Measurements from ENCODE around the gene TCIRG1.

TCIRG1 gene

DNA sequence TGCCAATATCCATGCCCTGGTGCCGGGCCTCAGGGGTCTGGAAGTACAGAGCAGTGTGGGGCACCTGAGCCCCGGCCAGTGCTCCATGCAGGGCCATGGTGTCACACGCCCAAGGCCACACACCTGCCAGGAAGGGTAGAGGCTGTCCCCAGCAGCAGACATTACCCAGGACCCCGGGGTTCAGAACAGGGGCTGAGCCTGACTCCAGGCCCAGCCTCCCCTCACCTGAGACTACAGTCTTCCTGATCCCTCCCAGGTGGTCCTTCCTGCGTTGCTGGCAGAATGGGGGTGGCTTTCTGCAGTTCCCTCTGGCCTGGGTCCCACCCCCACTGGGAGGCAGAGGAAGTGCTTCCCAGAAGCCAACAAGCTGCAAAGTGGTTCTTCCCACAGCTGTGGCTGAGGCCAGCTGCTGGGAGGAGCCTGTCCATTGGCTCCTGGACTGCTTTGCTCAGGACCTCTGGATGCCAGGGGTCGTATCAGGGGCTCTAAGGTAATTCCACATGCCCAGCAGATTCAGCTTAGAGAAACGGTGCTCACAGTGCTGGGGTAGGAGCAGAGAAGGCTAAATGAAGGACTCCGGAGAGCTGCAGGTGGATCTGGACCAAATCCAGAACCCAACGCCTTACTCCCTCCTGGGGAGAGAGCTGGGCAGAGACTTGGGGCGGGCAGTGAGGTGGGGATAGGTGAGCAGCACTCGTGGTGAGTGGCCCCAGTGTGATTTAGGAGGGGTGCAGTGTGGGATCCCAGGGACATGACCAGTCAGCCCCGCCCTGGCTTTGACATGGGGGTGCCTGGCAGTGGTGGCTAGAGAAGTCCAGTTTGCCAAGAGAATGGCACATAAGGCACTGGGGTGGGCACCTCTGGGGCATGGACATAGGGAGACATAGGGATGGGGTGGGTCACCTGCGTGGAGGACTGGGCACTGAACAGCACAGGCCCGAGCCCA lies 12.6 kb downstream of the TCIRG1 start:
- DNase-seq (ENCODE audit: low spot score), result no peak

DNA sequence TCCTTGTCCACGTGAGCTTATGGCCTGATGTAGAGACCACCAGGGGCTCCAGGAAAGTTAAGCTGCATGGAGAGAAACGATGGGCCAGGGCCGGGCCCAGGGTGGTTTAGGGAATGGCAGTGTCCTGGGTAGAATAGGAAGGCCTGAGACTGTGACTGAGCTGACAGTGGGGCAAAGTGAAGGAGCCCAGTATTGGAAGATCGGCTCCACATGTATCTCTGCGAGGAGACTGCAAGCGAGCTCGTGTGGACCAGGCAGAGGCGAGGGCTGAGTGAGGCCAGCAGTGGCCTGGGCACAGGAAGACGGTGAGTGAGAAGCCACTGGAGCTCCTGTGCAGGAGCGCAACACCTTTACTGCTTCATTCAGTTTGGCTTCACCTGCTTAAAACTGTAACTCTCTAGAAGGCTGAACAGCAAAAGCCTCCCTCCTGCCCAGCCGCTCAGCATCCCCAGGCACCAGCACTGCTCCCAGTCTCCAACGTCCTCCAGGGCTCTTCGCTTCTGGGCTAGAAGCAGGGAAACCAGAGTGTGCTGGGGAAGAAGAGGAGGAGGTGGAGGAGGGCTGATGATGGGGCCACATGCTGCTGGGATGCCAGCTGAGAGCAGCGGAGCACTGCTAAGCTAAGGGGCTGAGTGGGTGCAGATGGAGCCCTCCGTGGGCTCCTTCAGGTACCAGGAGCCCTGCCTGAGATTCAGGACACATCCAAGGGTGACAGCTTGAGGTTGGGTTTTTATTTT lies 13.5 kb downstream of the TCIRG1 start:
- no peak for DNase-seq (ENCODE audit: low spot score)

DNA sequence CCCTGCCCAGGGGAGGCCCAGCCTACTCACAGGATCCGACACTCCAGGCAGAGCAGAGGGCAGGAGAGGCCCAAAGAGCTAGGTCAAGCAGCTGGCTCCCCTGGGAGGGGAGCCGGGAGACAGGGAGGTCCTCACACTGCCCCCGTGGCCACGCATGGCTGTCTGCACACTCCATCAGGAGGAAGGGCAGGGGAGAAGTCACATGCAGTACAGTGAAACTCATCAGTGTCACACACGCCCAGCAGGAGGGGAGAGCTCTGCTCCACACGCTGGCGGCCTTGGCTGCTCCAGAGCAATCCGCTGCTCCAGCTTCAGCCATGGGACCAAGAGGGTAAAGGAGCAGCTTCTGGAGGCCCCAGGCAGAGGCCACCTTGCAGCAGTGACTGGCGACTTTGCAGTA lies 14.3 kb downstream of the TCIRG1 start:
- DNase-seq (ENCODE audit: low spot score), result no peak

DNA sequence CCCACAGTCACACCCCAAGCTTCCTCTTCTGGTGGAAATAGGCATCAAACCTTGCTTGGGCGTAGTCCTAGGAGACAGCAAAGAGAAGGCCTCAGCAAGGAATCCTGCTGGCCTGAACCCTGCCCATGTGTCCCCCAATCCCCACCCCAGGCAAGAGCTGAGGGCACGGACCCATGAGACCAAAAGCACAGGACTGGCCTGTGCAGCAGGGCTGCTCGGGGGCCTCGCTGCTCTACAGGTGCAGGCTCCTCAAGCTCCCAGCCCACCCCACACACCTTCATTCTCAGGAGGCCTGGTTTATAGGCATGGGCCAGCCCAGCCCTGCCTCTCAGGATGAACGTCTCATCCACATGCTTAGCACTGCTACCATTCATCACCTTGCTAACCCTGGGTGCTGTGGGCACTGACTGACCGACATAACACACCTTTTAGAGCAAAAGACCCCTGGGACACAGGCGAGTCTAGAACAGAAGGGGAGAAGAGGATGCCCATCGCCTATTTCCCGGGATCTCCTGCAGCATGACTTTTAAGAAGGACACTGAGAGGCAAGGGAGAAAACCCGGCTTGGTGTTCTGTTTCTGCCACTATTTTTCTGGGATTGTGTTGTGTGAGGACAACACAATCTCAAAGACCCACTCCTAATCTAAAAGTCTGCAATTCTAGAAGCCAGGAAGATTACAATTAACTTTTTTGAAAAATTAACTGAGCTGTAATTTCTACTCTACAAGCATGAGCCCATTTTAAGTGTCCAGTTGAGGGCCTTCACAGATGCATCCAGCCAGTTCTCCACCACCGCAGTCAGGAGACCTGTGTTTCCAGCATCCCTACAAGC lies 15.4 kb downstream of the TCIRG1 start:
- no peak for DNase-seq (ENCODE audit: low spot score)

DNA sequence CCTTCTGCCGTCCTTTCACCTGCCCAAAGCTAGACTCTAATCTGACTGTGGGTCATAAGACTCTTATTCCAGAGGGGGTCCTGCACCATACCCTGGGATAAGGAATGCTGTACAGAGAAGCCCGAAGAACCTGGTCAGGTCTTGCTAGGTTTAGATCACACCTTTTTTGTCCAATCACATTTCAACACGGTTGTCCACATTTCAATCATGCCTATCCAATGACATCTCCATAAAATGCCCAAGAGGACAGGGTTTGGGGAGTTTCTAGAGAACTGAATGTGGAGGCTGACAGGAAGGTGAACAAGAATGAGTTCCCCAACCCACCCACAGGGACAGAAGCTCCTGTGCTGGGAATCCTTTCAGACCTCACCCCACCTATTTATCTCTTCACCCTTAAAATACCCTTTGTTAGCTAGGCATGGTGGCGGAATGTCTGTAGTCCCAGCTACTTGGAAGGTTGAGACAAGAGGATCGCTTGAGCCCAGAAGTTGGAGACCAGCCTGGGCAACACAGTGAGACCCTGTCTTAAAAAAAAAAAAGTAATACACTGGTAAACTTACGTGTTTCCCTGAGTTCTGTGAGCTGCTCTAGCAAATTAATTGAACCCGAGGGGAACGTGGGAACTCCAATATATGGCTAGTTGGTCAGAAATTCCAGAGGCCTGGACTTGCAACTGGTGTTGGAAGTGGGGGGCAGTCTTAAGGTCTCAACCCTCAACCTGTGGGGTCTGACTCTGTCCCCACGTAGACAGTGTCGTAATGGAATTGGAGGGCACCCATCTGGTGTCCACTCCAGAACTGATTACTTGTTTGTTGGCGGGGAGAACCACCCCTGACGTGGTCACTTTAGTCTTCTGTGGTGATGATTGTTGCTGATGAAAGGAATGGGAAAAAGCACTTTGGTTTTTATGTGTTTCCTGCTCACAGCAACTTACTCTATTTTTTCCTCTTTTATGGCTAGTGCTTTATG lies 17.8 kb downstream of the TCIRG1 start:
- DNase-seq (ENCODE audit: low spot score), result no peak

DNA sequence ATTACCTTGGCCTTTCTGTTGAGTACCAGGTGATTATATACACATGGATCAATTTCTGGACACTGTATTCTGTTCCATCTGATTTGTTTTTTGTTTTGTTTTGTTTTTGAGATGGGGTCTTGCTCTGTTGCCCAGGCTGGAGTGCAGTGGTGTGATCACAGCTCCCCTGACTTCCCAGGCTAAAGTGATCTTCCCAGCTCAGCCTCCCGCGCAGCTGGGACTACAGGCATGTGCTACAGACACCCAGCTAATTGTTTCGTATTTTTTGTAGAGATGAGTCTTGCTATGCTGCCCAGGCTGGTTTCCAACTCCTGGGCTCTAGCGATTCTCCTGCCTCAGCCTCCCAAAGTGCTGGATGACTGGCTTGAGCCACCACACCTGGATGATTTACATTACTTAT lies 19.0 kb downstream of the TCIRG1 start:
- DNase-seq (ENCODE audit: low spot score), result no peak

DNA sequence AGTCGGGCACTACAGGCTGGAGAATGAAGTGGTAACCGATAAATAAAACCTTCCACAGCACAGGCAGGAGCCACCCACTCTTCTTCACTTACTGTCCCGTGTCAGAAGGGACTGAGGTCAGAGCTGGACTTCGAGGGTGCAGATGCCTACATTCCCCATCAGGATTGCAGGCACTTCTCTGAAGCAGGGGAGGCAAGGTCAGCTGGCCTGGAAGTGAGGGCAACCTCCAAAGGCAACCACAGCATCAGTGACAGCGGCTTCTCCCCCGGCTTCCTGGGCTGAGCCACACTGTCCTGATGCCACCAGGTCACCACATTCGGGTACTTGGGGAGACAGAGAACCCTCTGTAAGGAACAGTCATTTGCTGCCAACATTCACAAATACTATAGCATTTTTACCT lies 22.7 kb downstream of the TCIRG1 start:
- DNase-seq (ENCODE audit: low spot score), result no peak

DNA sequence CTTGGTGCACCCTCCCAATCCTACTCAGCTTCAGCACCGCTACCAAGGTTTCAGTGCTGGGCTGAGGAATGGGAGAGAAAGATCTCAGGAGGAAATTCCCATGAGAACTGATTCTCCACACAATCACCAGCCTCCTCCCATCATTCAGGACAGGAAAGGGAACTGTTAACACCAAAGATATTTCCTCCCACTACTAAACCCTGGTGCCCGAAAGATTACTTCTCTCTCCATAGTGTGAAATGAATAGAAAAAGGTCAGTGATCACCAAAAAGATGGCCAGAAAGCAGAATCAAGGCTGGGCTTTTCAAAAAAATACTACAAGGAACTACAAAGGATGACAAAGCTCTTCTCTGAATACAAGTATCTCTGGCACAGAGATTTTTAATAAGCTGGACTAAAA lies 26.1 kb downstream of the TCIRG1 start:
- no peak for DNase-seq (ENCODE audit: low spot score)

DNA sequence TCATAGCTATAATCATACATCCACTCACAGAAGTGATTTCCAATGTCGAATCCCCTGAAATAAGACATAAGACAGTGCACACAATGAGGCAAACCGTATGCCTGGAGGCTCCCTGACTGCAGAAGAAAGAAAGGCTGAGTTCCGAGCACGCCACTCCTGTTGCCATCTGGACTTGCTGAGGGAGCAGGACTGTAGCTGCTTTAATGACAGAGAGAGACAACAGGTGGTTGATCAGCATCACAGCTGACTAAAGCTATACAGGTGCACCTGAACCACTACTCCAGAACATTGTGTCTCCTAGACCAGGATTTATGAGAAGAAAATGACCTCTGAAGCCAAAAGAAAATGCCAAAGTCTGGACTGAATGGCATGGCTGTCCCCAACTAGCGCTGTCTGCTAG lies 27.0 kb downstream of the TCIRG1 start:
- DNase-seq (ENCODE audit: low spot score), result no peak

DNA sequence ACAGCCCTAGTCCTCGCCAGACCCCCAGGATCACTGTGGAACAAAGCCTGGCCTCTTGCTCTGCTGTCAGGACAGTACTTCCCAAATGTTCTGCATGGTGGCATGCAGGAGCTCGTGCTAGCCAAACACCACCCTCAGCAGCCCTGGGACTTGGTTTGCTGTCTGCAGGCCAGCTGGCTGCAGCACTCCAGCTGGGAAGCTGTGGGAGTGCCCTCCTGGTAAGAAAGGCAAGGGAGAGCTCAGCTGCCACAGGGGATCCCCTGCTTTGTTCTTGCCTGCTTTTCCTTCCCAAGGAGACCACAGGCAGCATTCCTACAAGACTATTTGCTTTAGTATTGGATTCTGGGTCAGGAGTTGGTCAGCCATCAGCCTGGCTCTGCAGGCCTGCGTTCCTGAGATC lies 27.9 kb downstream of the TCIRG1 start:
- DNase-seq (ENCODE audit: low spot score), result no peak

DNA sequence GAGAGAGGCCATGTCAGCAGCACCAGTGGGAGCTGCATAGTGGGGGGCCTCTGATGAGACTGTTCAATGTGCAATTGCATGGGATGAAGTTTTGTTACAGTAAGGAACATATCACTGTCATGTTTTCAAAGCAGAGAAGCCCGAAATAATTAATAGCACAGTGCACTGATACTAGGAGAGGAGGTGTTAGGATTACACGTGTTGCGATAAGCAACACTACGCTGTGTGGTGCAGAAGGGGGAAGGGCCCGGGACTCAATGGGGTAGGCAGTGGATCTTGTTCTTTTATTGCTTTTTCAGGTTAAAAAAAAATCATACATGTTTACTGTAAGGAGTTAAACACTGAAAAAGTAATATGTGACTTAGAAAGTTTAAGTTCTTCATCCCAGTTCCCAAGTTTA lies 29.2 kb downstream of the TCIRG1 start:
- no peak for DNase-seq (ENCODE audit: low spot score)

DNA sequence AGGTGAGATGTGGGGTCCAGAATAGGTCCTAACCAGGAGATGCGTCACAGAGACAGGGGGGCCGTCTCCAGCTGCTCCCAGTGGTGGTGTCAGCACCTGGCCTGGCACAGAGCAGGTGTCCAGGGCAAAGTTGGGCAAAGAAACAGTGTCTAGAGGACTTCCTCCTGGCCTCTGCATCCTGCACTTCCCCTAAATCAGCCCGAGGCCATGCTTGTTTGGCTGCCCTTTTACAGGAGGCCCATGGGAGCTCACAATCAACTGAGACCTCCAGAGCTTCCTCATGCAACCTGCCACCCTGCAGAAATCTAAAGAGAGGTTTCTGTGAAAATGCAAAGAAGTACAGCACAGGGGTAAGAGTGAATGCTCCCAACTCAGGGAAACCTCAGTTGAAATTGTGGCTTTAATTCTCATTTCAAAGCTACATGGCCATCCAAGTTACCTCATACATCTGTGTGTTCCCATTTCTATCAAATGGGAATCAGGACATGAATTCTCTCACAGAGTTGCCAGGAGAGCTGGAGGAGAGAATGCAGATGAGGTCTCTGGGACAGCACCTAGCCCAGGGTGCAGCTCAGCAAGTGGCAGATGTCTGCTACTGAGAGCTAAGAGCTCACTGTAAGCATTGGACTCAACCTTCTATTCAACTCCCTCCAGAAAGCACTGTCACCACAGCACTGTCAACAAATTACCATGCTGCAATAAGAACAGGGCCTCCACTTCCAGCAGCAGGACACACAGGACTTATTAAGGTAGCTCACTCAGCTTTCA lies 32.6 kb downstream of the TCIRG1 start:
- DNase-seq (ENCODE audit: low spot score), result no peak

DNA sequence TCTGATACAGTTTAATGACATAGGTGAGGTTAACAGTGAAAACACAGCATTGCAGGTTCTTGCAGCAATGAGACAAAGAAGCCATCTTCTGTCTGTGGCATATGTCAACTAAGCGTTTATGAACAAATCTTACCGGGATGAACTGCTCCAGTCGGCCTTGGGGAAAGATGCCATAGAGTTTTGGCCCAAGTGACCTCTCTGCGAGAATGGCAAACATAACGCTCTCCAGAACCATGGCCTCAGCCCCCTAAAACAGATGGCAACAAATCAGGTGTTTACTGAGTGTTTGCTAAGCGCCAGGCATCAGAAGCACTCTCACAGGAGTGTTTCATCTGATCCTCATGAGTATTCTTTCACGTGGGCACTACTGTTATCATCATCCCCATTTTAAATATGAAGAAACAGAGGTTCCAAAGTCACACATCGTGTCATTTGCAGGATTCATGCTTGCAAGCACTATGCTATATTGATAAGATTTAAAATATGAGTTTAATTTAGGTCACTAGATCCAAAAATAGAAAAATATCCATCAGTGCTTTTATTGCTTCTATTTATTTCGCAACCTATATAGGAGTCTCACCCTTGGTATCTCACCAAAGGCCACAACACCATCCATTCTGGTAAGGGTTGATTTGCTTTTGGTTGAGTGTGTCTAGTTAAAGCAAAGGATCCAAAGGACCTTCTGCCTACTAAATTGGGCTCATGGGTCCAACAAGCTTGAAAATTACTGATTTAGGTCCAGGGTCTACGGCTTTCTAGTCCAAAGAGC lies 35.9 kb downstream of the TCIRG1 start:
- DNase-seq (ENCODE audit: low spot score), result no peak

DNA sequence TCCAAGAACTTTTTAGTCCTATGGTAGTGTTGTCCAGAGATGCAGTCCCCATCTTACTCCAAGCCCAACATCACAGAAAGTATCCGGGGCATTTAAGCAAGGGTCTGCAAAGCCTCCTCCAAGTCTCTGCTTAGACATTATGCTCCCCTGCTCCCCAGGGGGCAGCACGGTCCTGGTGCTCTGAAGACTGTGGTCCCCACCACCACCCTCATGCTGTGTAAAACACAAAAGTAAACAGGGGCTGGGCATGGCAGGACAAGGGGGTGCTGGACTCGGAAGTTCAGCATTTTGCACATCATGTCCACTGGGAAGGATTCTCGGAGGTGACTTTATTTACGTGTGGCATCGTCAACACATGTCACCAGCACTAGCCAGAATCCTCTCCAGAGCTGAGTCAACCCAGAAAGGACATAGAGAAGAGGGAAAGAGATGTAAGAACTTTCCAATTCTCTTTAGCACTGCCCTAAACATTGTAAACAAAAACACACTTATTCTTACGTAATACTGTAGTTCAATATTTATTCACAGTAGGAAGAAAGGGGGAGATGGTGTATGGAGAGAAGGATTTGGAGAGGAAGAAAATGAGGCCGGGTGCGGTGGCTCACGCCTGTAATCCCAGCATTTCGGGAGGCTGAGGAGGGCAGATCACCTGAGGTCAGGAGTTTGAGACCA lies 37.7 kb downstream of the TCIRG1 start:
- no peak for DNase-seq (ENCODE audit: low spot score)

DNA sequence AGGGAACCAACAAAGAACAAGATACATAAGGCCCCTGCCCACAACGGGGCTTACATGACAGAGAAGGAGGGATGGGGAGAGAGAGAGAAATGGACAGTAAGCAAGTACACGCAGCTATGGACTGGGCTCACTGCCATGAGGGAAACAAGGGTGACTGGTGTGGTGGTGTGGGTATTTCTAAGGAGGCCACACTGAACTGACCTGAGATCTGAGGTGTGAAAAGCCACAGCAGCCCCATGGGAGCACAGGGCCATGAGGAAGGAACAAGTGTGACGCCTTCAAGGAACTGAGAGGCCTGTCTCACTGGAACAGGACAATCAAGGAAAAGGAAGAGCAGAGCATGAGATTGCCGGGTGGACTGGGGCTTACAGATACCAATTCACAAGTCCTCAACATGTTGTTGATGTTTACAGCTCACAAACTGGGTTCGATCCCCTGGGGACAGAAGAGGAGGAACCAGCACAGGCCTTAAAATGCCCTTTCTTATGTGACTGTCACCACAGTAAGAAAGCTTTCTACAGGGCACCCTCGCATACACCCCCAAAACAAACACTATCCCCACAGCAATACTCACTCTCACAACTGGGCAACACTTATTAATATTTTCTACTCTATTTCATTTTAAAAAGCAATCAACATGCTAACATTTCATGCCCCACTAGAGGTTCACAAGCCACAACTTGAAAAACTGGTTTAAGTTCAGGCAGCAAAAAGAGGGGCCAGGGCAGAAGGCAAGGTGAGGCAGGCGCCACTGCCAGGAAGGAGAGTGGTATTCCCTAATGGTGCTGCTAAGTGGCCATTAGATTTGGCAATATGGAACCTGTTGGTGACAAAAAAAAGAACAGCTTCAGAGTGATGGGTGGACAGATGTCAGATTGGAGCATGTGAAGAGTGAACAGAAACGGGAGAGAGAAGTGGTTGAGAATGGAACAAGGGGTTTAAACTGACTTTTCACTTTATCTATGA lies 39.1 kb downstream of the TCIRG1 start:
- DNase-seq (ENCODE audit: low spot score), result no peak

DNA sequence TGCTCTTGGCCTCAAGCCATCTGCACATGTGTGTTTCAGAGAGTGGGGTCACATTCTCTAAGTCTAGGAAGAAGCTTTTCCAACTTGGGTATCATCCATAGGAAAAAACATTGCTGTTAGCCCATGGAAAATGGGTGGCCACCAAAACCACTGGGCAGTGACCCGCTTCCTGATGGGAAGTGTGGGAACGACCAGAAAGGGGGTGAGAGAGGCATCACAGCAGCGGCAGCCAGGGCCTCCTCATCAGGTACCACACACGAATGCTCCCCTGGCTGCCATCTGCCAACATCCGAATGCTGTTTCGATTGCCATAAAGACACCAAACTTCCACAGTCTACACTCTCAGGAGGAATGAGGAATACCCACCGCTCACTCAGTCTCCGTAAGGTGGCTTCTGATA lies 42.0 kb downstream of the TCIRG1 start:
- no peak for DNase-seq (ENCODE audit: low spot score)

DNA sequence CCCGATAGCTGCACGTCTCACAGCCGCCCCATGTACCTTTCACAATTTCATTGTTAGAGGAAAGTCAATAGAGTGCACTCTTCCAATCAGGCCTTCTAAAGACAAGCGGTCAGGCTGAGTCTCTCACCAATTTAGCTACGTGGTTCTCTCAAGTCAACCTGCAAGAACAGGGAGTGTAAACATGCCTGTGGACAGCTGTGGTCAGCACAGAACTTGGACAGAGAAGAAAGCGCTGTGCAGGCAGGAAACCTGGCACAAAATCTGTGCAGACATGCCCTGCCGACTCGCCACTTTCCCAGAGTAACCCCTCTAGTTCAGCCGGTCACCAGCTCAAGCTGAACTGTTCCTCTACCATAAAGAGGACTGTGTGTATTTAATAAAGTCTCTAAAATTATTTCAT lies 42.9 kb downstream of the TCIRG1 start:
- DNase-seq (ENCODE audit: low spot score), result no peak

DNA sequence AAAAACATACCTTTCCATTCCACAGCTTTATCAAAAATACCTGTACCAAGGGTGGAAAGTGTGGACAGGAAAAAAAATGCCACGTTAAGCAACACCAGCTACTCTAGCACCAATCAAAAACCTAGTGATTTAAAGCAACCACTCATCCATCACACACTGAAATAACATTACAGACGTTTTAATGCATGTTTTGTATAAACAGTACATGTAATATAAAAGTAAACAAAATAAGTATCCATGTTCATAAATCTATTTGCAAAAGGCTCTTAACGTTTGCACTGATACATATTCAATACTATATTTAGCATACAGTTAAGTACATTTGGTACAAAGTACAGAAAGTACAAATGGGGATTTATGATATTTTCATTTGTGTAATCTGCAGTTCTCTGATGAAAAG lies 43.7 kb downstream of the TCIRG1 start:
- no peak for DNase-seq (ENCODE audit: low spot score)

All from hematopoietic multipotent progenitor cell treated with erythropoietin and hydrocortisone succinate and interleukin-3 and kit ligand, for 17 days (in vitro differentiated cells).